ENCODE measurements around the gene PDE4D. TPM values are rescaled to one million over a fixed set of nuclear protein-coding genes. Genes with fewer than 3 reads are reported as not detected.
A peak's percentile ranks its signal among the peaks of the same experiment; 100 is the strongest.

Gene PDE4D
- total RNA-seq, 1 experiment from 2014 or later: 2.1 TPM

DNA sequence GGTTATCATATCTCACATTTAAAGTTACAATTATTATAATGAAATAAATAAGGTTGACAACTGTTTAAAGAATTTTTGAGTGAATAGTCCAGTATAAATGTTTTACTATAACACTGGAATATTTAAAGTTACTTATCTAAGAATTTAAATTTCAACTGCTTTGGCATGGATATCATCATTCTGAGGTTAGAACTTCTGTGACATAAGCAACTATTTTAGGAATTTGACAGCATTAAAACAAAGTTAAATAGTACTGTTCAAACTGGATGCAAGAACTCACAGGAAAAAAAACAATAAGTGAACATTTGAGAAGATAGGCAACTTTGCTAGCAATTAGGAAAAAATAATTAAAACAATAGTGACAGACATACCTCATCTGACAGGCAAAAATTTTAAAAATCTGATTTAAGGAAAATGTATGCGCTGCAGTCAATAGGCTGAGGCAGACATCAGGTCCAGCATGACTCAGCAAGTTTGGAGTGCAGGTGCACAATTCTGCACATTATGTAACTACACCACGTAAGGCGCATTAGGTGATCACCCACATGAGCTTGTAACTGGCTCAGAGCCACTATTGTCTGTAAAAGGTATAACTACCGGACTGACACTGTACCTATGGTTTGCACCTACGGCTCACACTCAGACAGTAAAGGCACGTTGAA, 180.6 kb downstream of the PDE4D start:
- Histone ChIP-seq H2BK120ac (ENCODE audit: low read depth, low read length, poor library complexity, severe bottlenecking) (no peak overlapping the region), H3K23ac (ENCODE audit: insufficient read length, low read depth, low read length) (no peak overlapping the region), H3K4me2 (ENCODE audit: insufficient read depth, insufficient read length, low read length) (no peak overlapping the region), H3K79me1 (ENCODE audit: insufficient read depth, low read depth, low read length, poor library complexity, severe bottlenecking) (no peaks in the 10 kb centered on the region), H3K27ac (ENCODE audit: insufficient read length, low read depth, low read length) (no peak overlapping the region), H4K91ac (ENCODE audit: insufficient read length, low read depth, low read length) (no peak overlapping the region), H3K18ac (ENCODE audit: insufficient read length, low read depth, low read length) (no peak overlapping the region), H3K14ac (ENCODE audit: insufficient read depth, low read length) (no peak overlapping the region), H3K56ac (ENCODE audit: insufficient read length, low read depth, low read length) (no peak overlapping the region), H4K5ac (ENCODE audit: insufficient read length, low read depth, low read length) (no peak overlapping the region), H2BK5ac (ENCODE audit: insufficient read length, low read length) (no peak overlapping the region), H2BK12ac (ENCODE audit: insufficient read length, low read depth, low read length) (no peak overlapping the region), H3T11ph (ENCODE audit: low read length) (no peak overlapping the region), H3K4me1 (ENCODE audit: insufficient read depth, low read length) (peaks cover 7% of the 10 kb centered on the region), H2BK20ac (ENCODE audit: low read depth, low read length, poor library complexity, severe bottlenecking) (no peak overlapping the region), H3K9ac (ENCODE audit: extremely low read depth, insufficient read length, low read length) (no peak overlapping the region), H4K20me1 (ENCODE audit: control insufficient read depth, insufficient read depth, insufficient read length) (no peaks in the 10 kb centered on the region), H2AK5ac (ENCODE audit: insufficient read length, low read length) (no peak overlapping the region), H3K4ac (ENCODE audit: low read depth, low read length) (no peak overlapping the region), H2AFZ (ENCODE audit: low read length) (no peak overlapping the region), H3K9me3 (ENCODE audit: control insufficient read depth, low read depth, low read length) (peaks cover 20% of the 10 kb centered on the region), H3K79me2 (ENCODE audit: insufficient read depth, low read length) (no peaks in the 10 kb centered on the region), H3K23me2 (ENCODE audit: insufficient read length, low read depth, low read length, poor library complexity, severe bottlenecking) (no peaks in the 10 kb centered on the region), H3K27me3 (ENCODE audit: insufficient read depth, low read length) (no peaks in the 10 kb centered on the region), H2BK15ac (ENCODE audit: low read depth, low read length) (no peak overlapping the region), H4K8ac (replicated peaks; ENCODE audit: insufficient read length, low read depth, low read length) (no peak overlapping the region)
- H3K36me3 Mint-ChIP-seq (ENCODE audit: insufficient read depth in 1 of 3, low read depth in 3 of 3): peaks cover 26 to 38% (median 33%) of the 10 kb centered on the region in 3 experiments
- no peak overlapping the region for H3K27ac Mint-ChIP-seq
- peak overlapping the region in 1 of 2 experiments; percentile 34; a peak in 1 of 5 replicates for H3K4me3 Mint-ChIP-seq
- TF ChIP-seq CTCF (conservative IDR thresholded peaks at IDR 0.05): no peak
- peaks cover 41 to 45% of the 10 kb centered on the region in 2 experiments for H3K4me1 Mint-ChIP-seq
- no peak for DNase-seq
- peaks cover 32 to 35% of the 10 kb centered on the region in 2 experiments for H3K9me3 Mint-ChIP-seq
- no peaks in the 10 kb centered on the region; the same call in 1 of the 2 replicates for H3K27me3 Mint-ChIP-seq (ENCODE audit: low read depth)
- no CpG with 5 or more reads among the region's 6 CpGs for WGBS (ENCODE audit: extremely low coverage, insufficient read length, low lambda C conversion rate)
